Testis (tissue), 2 donors: ENCODE results near the gene LSP1.

Source experiments
- CTCF ChIP-seq, 3 experiments: fragments of 450-650 bp in 2 of 3; fragments of 200-600 bp in 1 of 3; sonication (generic) in 1 of 3; IDR thresholded peaks; one replicate each; pipeline ENCODE4 v1.5.1; 2016 to 2019; ENCODE audit warnings: antibody characterized with exemption in 3 of 3, mild to moderate bottlenecking in 2 of 3, moderate library complexity in 1 of 3
- POLR2A ChIP-seq: fragments of 450-650 bp; IDR thresholded peaks from one replicate; pipeline ENCODE4 v1.6.1; 2017; ENCODE audit warnings: antibody characterized with exemption, mild to moderate bottlenecking, moderate library complexity

DNA sequence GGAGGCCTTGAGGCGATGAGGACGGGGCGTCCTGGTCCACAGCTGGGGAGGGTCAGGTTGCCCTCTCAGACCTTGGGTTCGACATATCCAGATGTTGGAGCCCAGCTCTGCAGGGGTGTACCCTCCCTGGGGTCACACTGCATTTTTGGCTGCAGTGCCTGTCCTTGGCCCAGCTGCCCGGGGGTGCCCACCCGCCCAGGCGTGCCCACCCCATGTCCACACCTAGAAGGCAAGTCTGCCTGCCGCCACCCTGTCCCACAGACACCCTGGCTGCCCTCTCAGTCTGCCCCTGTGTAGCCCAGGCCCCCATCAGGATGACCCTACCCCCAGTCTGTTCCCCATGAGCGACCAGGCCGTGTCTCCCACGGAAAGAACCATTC, 3.0 kb downstream of the LSP1 start:
- TF ChIP-seq CTCF (IDR thresholded peaks at IDR 0.05) (no peak), POLR2A (no peak)
